Fibroblast of mammary gland (primary cell): ENCODE results near the gene PLSCR4.
A peak's percentile ranks its signal among the peaks of the same experiment; 100 is the strongest.

Experiments
- DNase-seq: peaks from one replicate; pipeline ENCODE4 v3.0.0-alpha.2; 2010; ENCODE audit warnings: low read depth
- H3K4me3 ChIP-seq: 2 replicates; pipeline ENCODE4 v1.5.1; 2011; ENCODE audit warnings: low read depth, mild to moderate bottlenecking, low read length, moderate library complexity; ENCODE audit not compliant: control insufficient read depth
- TF ChIP-seq, protein P1 (sequence below): conservative IDR thresholded peaks from 2 replicates; pipeline ENCODE4 v1.5.1; 2011; ENCODE audit warnings: low read depth, low read length, inconsistent platforms; ENCODE audit not compliant: control insufficient read depth, insufficient read depth

PLSCR4 gene

GRCh38 chr3:146154995-146155394 is 95.9 kb downstream of the PLSCR4 start:
- no peak overlapping the region for H3K4me3 ChIP-seq
- TF ChIP-seq, protein P1, sequence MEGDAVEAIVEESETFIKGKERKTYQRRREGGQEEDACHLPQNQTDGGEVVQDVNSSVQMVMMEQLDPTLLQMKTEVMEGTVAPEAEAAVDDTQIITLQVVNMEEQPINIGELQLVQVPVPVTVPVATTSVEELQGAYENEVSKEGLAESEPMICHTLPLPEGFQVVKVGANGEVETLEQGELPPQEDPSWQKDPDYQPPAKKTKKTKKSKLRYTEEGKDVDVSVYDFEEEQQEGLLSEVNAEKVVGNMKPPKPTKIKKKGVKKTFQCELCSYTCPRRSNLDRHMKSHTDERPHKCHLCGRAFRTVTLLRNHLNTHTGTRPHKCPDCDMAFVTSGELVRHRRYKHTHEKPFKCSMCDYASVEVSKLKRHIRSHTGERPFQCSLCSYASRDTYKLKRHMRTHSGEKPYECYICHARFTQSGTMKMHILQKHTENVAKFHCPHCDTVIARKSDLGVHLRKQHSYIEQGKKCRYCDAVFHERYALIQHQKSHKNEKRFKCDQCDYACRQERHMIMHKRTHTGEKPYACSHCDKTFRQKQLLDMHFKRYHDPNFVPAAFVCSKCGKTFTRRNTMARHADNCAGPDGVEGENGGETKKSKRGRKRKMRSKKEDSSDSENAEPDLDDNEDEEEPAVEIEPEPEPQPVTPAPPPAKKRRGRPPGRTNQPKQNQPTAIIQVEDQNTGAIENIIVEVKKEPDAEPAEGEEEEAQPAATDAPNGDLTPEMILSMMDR, result no peak
- DNase-seq, result no peak

DNA sequence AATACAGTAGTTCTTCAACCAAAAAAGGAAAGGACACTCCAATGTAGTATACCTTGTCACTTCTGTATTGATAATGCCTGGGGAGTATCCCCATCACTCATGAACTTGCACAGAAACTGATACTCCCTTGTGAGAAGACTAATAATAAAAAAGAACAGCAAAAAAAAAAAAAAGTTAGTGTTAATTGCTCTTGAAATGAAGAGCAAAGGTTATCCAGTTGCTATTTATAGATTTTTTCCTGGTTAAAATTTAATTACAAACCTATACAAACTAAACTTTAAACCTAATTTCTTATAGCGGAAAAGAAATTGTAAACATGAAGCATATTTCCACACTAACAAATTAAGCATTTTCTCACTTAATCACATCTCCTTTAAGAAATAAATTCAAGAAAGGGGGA is 96.6 kb downstream of the PLSCR4 start:
- DNase-seq, result no peak
- TF ChIP-seq, protein P1, result no peak
- no peak overlapping the region for H3K4me3 ChIP-seq

GRCh38 chr3:146153429-146153828 is 97.5 kb downstream of the PLSCR4 start:
- TF ChIP-seq, protein P1, result no peak
- H3K4me3 ChIP-seq, result no peak overlapping the region
- DNase-seq, result no peak

DNA sequence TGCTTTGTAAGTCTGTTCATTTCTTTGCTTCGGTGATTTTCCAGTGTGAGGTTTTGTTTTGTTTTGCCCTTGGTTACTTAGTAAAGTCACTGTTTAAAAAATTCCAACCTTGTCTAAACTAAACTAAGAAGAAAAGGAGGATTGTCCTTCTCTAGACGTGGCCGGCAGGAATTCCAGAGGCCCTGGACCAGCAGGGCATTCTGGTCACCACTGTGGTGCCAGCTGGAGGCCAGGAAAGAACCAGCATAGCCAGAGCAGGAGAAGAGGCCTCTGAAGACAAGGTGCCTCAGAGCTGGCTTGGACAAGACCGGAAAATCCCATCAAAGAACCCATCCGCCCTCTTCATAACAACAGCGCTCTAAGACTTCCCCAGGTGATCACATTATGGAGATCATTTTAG is 98.1 kb downstream of the PLSCR4 start:
- no peak for DNase-seq
- TF ChIP-seq, protein P1, result no peak
- H3K4me3 ChIP-seq, result no peak overlapping the region

- TF ChIP-seq, protein P1, result peak; percentile 46
- H3K4me3 ChIP-seq, result no peak overlapping the region
- peak; percentile 47 for DNase-seq
These were observed 102.4 kb downstream of the PLSCR4 start for GRCh38 chr3:146148468-146148931.

DNA sequence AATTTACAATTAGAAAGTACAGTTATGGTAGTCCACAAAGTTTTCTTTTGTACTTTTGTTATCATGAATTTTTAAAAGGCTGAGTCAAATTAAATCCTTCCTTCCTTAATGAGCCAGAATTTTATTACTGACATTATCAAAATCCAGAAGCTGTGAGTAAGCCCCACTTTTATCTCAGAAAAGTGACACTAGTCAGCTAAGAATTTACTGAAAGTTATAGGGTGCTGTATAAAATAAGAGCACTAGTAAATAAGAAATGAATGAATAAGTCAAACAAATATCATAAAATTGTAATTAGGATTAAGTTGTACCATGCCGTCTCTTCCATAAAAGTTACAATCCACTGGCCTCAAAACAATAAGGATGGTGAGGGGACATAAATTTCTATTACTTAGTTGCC is 105.3 kb downstream of the PLSCR4 start:
- H3K4me3 ChIP-seq, result no peak overlapping the region
- TF ChIP-seq, protein P1, result no peak
- DNase-seq, result no peak

- TF ChIP-seq, protein P1, result no peak
- H3K4me3 ChIP-seq, result no peak overlapping the region
- peak; percentile 71 for DNase-seq
These were observed 108.1 kb downstream of the PLSCR4 start for GRCh38 chr3:146142757-146143156.
